ENCODE results near the gene DLG2.

DLG2 gene

GRCh38 chr11:85534806-85535205, 92.3 kb downstream of the DLG2 start:
- no peak overlapping the region for H3K4me3 ChIP-seq (ENCODE audit: low read depth, low read length)
- no peak for TF ChIP-seq CTCF (IDR thresholded peaks at IDR 0.05; ENCODE audit: low read depth, low read length)
- in situ Hi-C loops (cut with HindIII; ENCODE audit: low sequenced_read_pairs): no loop called here
- no peak for DNase-seq (ENCODE audit: low read depth, low spot score)

DNA sequence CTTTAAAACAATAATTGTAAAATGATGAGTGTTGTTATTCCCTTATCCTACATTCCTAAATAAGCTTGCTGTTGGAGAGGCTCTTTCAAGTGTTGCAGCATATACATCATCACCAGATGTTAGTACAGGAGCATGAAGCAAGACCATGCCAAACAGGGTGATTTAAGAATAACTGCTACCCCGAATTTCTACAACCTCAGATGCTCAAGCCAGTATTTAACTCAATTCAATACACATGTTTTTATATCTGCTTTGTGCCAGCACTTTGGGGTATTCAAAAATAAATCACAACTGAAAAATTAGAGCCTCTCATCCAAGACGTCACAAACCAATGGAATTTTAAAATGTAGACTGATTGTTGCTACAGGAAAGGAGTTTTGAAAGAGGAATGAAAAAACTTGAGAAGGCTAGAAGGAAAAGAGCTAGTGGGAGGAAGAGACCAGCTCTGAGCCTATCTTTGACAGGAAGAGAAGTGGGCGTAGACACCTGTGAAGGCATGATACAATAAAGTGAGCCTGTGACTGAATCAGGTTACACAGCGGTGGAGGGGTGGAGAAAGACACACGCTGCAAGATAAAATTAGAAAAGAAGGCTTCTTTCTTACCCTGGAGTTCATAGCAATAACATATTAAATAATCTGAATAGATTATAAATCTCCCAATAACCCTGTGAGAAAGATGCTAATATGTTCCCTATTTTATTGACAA, 95.8 kb downstream of the DLG2 start:
- no peak for DNase-seq (ENCODE audit: low read depth, low spot score)
- no peak for TF ChIP-seq CTCF (IDR thresholded peaks at IDR 0.05; ENCODE audit: low read depth, low read length)
- no peak overlapping the region for H3K4me3 ChIP-seq (ENCODE audit: low read depth, low read length)
- in situ Hi-C loops (cut with HindIII; ENCODE audit: low sequenced_read_pairs): no loop called here

DNA sequence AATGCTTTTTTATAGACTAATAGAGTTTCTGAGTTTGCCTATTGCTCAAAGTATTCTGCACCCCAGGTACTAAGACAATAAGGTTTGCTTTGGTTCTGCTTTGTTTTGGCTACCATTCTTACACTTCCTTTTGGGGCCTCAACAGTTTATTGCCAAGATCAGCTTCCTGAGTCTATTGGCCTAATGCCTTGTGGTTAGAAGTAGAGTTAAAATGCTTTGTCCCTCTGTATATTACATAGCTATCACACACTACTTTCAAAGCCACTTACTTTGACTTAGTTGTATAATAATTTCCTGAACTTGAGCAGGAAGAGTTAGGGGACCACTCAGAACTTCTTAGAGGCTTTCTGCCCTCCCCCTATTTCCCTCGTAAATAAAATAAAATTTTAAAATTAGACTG, 96.5 kb downstream of the DLG2 start:
- in situ Hi-C loops (cut with HindIII; ENCODE audit: low sequenced_read_pairs): no loop called here
- no peak for TF ChIP-seq CTCF (IDR thresholded peaks at IDR 0.05; ENCODE audit: low read depth, low read length)
- H3K4me3 ChIP-seq (ENCODE audit: low read depth, low read length): no peak overlapping the region
- peak; percentile 37 for DNase-seq (ENCODE audit: low read depth, low spot score)

DNA sequence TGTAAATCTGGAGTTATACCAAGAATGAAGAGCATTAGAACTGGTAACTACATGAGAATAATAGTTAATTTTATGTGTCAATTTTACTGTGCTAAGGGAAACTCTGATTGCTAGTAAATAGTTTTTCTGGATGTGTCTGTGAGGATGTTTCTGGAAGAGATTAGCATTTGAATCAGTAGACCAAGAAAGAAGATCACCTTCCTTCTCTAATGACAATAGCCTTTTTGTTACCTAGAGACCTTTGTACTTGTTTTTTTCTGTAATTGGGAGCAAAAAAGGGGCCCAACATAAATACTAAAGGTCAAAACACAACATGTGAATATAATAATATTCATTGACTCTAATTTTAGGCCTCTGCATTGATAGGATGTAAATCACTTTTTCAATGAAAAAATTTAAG, 100.6 kb downstream of the DLG2 start:
- in situ Hi-C loops (cut with HindIII; ENCODE audit: low sequenced_read_pairs): no loop called here
- no peak for TF ChIP-seq CTCF (IDR thresholded peaks at IDR 0.05; ENCODE audit: low read depth, low read length)
- DNase-seq (ENCODE audit: low read depth, low spot score): no peak
- H3K4me3 ChIP-seq (ENCODE audit: low read depth, low read length): no peak overlapping the region

- DNase-seq (ENCODE audit: low read depth, low spot score): no peak
- H3K4me3 ChIP-seq (ENCODE audit: low read depth, low read length): no peak overlapping the region
- no peak for TF ChIP-seq CTCF (IDR thresholded peaks at IDR 0.05; ENCODE audit: low read depth, low read length)
- in situ Hi-C loops (cut with HindIII; ENCODE audit: low sequenced_read_pairs): no loop called here
Measured at GRCh38 chr11:85525686-85526085, 101.5 kb downstream of the DLG2 start.

GRCh38 chr11:85517272-85517671, 109.9 kb downstream of the DLG2 start:
- no peak overlapping the region for H3K4me3 ChIP-seq (ENCODE audit: low read depth, low read length)
- in situ Hi-C loops (cut with HindIII; ENCODE audit: low sequenced_read_pairs): no loop called here
- TF ChIP-seq CTCF (IDR thresholded peaks at IDR 0.05; ENCODE audit: low read depth, low read length): no peak
- DNase-seq (ENCODE audit: low read depth, low spot score): no peak

Measured in astrocyte of the spinal cord (primary cell).